ENCODE results near the gene PGPEP1.
"Not testable (repeated sequence)": the region's sequence is repeated elsewhere in the genome, so short reads cannot be mapped to it uniquely, and the experiment has no call there.

Gene PGPEP1

DNA sequence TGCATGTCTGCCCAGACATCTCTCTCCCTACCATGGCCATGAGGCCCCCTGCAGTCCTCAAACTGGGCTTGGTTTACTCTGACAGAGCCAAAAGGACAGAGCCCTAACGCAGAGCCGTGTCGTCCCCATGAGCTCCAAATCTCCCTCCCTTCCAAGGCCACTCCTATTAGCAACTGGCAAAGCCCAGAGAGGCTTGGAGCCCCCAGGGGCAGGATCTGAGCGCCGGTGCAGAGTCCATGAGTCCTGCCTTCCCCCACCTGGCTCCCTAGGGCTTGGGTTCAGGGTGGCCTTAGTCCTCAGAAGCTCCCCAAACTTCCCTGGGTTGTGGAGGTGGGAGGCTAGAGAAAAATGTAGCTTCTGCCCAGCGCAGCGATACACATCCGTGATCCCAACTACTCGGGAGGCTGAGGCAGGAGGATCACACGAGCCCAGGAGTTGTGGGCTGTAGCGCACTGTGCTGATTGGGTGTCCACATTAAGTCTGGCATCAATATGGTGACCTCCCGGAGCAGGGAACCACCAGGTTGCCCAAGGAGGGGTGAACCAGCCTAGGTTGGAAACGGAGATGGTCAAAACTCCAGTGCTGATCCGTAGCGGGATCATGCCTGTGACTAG, 7.4 kb upstream of the PGPEP1 start:
- no peak for DNase-seq

GRCh38 chr19:18333680-18334079, 6.7 kb upstream of the PGPEP1 start:
- no peak for DNase-seq

DNA sequence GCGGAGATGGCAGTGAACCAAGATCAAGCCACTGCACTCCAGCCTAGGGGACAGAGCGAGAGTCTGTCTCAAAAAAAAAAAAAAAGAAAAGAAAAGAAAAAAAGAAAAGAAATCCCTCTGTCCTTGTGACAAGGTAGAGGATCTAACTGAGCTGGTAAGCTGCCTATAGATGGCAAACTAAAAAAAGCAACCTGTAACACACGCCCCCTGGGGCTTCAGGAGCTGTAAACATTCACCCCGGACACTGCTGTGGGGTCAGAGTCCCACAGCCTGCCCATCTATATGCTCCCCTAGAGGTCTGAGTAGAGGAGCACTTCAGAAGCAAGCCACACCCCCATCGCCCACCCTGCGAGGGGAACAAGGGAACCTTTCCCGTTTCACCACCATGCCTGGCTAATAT, 4.3 kb upstream of the PGPEP1 start:
- no peak for DNase-seq

DNA sequence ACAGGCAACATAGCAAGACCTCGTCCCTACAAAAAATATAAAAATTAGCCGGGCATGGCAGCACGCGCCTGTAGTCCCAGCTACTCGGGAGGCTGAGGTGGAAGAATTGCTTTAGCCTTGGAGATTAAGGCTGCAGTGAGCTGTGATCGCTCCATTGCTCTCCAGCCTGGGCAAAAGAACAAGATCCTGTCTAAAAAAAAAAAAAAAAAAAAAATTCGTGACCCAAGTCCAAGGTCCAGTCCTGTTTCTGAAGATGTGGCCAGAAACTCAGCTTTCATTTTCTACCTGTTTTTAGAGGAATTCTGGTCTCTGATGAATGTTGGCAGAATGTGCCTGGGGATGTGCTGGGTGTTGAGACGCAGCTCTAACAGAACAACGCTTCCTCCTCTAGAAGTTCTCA, 1.9 kb upstream of the PGPEP1 start:
- no peak for DNase-seq

GRCh38 chr19:18339723-18340122, 675 bp upstream of the PGPEP1 start:
- DNase-seq = no peak

DNA sequence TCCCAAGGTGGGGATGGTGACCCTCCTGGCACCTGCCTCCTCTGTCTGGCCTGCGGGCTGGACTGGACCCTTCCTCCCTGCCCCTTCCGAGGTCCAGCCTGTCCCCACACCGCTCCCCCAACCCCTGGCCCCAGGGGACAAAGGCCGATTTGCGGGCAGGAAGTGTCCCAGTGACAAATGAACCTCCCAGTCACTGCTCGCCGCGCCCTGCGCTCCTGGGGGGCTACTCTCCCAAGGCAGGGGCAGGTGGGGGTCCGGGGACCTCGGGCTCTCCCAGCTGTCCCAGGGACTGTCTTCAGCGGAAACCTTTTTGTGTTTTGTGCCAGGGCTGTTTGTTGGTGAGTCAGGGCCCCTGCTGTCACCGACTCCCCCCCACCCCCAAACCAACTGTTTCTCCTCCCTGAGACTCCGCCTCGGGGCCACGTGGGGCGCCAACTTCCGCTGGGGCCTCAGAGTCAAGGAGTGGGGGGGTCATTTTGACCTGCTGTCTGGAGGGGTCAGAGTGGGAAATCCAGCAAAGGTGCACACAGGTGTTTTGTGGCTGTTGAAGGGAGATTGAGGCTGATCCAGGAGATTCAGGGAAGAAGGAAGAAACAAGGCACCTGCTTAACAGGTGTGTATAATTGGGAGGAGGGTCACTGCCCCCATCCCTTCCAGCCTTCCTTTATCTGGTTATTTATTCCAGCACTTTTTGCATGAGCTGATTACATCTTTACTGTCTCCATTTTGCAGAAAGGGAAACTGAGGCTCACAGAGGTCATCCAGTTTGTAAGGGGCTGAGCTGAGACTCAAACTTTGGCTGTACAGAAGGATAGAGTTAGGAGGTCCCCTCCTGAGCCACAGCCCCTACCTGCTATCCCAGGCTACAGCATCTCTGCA, 831 bp downstream of the PGPEP1 start:
- peak; percentile 20 to 69 (median 35) for DNase-seq

DNA sequence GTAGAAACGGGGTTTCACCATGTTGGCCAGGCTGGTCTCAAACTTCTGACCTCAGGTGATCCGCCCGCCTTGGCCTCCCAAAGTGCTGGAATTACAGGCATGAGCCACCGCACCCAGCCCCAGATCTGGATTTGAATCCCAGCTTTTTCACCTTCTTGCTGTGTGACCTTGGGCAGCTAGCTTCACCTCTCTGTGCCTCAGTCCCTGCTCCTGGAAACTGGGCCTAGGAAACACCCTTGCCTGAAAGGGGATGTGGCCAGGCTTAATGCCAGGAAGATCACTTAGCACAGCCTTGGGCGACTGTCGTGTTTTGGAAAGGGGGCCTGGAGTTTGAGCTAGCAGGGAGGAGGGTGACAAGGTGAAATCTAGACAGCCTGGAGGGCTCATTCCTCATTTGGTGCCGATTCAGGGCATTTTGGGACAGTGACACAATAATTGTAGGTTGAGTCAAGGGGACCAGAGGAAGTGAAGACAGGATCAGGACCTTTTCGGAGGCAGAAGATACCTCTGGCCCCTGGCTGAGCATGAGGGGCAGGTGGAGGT, 1.8 kb downstream of the PGPEP1 start:
- DNase-seq = no peak

DNA sequence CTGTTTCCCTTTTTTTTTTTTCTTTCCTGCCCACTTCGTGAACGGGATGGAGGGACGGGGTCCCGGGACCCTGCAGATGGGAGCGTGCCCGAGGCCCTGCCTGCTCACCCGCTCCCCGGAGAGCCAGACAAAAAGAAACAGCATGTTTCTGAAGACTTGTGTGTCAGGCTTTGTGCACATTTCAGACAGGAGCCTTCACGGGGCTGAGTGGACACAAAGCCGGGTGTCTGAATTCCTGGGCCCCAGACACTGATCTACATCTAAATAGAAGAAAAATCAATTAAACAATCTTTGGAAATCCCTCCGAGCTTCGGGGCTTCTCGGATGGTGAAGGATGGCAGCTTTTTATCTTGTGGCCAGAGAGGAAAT, 4.2 kb downstream of the PGPEP1 start:
- DNase-seq = no peak

DNA sequence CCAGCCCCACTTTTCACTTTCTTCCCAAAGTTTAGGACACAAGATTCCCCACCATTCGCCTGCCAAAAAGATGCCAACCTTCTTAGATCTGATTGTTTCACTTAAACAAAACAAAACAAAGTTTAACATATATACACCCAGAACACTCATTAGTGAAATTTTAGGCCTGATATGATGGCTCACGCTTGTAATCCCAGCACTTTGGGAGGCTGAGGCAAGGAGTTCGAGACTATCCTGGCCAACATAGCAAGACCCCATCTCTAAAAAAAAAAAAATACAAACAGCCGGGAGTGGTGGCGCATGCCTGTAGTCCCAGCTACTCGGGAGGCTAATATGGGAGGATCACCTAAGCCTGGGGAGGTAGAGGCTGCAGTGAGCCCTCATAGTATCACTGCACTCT, 4.9 kb downstream of the PGPEP1 start:
- DNase-seq = no peak

- DNase-seq = no peak
Measured at GRCh38 chr19:18346091-18346490, 5.7 kb downstream of the PGPEP1 start.

DNA sequence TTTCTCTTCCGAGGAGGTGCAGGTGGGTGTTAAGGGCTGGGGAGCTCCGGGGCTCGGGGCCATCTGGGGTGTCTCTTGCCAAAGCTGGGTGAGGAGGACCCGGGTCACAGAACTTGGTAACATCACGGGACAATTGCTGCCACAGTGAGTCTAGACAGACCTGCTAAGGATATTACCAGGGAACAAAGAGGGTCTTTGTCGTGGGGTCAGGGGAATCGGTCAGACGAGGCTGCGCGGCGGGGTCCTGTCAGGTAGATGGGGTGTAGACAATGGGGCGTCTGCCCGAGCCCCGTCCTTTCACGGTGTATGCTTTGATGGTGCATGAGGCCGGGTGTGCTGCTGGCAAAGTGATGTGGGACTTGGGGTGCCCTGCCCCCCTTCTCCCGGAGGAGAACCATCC, 7.8 kb downstream of the PGPEP1 start:
- DNase-seq = no peak

DNA sequence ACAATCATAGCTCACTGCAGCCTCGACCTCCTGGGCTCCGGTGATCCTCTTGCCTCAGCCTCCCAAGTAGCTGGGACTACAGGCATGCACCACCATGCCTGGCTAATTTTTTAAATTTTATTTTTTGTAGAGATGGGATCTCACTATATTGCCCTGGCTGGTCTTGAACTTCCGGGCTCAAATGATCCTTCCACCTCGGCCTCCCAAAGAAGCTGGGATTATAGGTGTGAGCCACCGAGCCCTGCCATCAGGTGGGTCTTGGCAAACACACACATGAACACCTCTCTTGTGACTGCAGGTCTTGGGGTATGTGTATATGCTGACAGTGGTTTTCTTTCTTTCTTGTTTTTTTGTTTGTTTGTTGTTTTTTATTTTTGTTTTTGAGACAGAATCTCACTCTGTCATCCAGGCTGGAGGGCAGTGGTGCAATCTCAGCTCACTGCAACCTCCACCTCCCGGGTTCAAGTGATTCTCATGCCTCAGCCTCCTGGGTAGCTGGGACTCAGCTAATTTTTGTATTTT, 8.5 kb downstream of the PGPEP1 start:
- DNase-seq = not testable (repeated sequence)

DNA sequence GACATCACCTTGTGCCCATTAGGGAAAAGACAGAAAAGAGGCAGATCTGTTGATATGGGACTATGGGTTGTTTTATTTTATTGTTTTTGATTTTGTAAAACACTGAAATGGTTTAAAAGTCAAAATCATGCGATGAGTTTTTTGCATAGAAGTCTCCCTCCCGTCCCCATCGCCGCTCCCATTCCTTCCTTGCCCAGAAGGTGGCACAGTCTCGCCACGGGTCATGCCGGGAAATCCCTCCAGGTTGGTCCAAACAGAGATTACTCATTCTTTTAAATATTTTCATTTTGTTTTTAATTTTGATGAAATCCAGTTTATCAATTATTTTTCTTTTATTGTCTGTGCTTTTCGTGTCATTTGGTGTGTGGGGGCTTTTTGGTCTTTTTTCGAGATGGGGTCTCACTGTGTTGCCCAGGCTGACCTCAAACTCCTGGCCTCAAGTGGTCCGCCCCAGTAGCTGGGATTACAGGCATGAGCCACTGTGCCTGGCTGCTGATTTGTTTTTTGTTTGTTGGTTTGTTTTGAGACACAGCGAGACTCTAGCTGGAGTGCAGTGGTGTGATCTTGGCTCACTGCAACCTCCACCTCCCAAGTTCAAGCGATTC, 9.2 kb downstream of the PGPEP1 start:
- DNase-seq = no peak

- DNase-seq = no peak
Measured at GRCh38 chr19:18350490-18350889, 10.1 kb downstream of the PGPEP1 start.

GRCh38 chr19:18351544-18351943, 11.1 kb downstream of the PGPEP1 start:
- DNase-seq = no peak

GRCh38 chr19:18353378-18354005, 13.1 kb downstream of the PGPEP1 start:
- DNase-seq = no peak

DNA sequence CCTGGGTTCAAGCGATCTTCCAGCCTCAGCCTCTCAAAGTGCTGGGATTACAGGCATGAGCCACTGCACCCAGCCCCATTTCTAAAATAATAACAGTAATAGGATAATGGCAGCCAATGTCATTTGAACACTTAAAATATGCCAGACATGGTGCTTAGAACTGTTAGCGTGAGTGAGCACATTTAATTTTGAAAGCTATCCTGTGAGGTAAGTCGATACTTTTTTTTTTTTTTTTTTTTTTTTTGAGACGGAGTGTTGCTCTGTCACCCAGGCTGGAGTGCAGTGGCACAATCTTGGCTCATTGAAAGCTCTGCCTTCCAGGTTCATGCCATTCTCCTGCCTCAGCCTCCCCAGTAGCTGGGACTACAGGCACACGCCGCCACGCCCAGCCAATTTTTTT, 14.3 kb downstream of the PGPEP1 start:
- not testable (repeated sequence) for DNase-seq

DNA sequence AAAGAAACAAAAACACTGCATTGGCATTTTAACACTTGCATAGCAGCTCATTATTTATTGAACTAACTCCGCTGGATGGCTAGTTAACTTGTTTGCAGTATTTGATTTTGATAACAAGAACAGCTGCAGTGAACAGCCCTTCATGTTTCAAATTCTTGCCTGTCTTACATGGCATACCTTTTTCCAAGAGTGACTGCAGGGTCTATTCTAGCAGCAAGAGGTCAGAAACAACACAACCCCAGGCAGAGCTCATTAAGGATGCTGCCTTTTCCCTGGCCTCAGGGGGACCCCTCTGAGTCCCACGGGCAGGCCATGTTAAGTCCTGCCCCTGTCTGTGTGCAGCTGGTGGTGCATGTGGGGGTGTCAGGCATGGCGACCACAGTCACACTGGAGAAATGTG, 16.6 kb downstream of the PGPEP1 start:
- no peak for DNase-seq

DNA sequence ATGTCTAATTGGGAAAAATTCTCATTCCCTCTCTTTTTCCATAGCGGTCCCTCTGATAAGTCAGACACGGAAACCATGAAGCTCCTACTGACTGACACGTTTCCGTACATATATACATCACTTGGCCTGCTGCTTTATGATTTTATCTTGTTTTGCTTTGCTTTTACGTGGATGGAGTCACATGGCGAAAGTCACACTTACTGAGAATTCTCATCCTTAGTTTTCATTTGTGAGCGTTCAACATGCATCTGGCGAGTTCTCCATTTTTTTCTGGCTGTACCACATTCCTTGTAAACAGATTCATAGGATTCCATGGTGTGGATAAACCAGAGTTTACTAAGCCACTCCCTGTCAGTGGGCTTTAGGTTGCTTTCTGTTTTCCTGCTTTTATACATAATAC, 21.2 kb downstream of the PGPEP1 start:
- no peak for DNase-seq

- no peak for DNase-seq
Measured at GRCh38 chr19:18362934-18363542, 22.6 kb downstream of the PGPEP1 start.

DNA sequence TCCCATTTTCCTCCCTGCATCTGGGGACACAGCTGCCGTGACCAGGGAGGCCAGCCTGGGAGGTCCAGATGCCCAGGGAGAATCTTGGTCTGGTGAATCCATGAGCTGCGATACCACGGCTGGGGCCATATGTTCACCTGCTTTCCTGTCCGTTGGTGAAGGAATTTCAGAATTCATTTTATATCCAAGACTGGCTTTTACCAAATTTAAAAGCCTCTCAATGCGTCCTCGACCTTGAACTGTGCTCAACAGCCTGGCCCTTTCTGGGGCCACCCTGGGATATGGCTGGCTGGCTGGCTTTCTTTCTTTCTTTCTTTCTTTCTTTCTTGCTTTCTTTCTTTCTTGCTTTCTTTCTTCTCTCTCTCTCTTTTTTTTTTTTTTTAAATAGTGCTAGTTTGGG, 23.4 kb downstream of the PGPEP1 start:
- no peak for DNase-seq

DNA sequence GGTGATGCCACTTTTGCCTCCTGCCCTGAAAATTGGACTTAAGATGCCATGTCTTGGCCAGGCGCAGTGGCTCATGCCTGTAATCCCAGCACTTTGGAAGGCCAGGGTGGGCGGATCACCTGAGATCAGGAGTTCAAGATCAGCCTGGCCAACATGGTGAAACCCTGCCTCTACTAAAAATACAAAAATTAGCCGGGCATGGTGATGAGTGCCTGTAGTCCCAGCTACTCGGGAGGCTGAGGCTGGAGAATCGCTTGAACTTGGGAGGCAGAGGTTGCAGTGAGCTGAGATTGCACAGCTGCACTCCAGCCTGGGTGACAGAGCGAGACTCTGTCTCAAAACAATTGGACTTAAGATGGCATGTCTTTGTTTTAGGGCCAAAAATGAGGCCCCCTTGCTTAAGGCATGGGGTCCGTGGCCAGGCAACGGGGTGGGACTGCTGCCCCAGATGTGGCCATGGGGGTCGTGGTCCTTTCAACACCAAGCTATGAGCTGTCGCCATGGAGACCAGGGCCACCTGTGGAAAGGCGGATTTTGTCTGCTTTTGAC, 24.0 kb downstream of the PGPEP1 start:
- not testable (repeated sequence) for DNase-seq

Data from T-helper 1 cell (primary cell).